Hematopoietic multipotent progenitor cell treated with erythropoietin and hydrocortisone succinate and interleukin-3 and kit ligand, for 15 days (in vitro differentiated cells): ENCODE data around the gene NME9.
"Not testable (repeated sequence)": the region's sequence is repeated elsewhere in the genome, so short reads cannot be mapped to it uniquely, and the experiment has no call there.

Experiments used
- DNase-seq: peaks from one replicate; pipeline ENCODE4 v3.0.0-alpha.2; 2015; ENCODE audit warnings: low spot score

The NME9 gene

GRCh38 chr3:138329127-138329983, at the start of gene NME9:
Gene NME9 (minus strand): TSS chr3:138329851. CDS start chr3:138329335, 516 bp downstream.
- DNase-seq = peak; percentile 77

- DNase-seq = no peak
Observed at GRCh38 chr3:138378990-138379389, 49.3 kb upstream of the NME9 start.

- DNase-seq = no peak
Observed at GRCh38 chr3:138378331-138378730, 48.7 kb upstream of the NME9 start.

GRCh38 chr3:138377804-138378203, 48.2 kb upstream of the NME9 start:
- no peak for DNase-seq

- DNase-seq = not testable (repeated sequence)
Observed at GRCh38 chr3:138377212-138377611, 47.6 kb upstream of the NME9 start.

GRCh38 chr3:138376663-138377062, 47.0 kb upstream of the NME9 start:
- DNase-seq = no peak

GRCh38 chr3:138375447-138375846, 45.8 kb upstream of the NME9 start:
- DNase-seq = no peak

- no peak for DNase-seq
Observed at GRCh38 chr3:138374573-138375134, 45.0 kb upstream of the NME9 start.

- DNase-seq = no peak
Observed at GRCh38 chr3:138373736-138374094, 44.1 kb upstream of the NME9 start.

- DNase-seq = no peak
Observed at GRCh38 chr3:138373087-138373735, 43.6 kb upstream of the NME9 start.

- no peak for DNase-seq
Observed at GRCh38 chr3:138371070-138371965, 41.7 kb upstream of the NME9 start.

- no peak for DNase-seq
Observed at GRCh38 chr3:138370321-138370720, 40.7 kb upstream of the NME9 start.

GRCh38 chr3:138369151-138369900, 39.7 kb upstream of the NME9 start:
- DNase-seq = no peak

GRCh38 chr3:138367911-138368310, 38.3 kb upstream of the NME9 start:
- DNase-seq = no peak

GRCh38 chr3:138367326-138367850, 37.7 kb upstream of the NME9 start:
- no peak for DNase-seq

- DNase-seq = no peak
Observed at GRCh38 chr3:138366006-138366759, 36.5 kb upstream of the NME9 start.

GRCh38 chr3:138365253-138365555, 35.6 kb upstream of the NME9 start:
- no peak for DNase-seq

GRCh38 chr3:138364356-138365252, 35.0 kb upstream of the NME9 start:
- no peak for DNase-seq

- no peak for DNase-seq
Observed at GRCh38 chr3:138363322-138363721, 33.7 kb upstream of the NME9 start.

GRCh38 chr3:138362538-138362937, 32.9 kb upstream of the NME9 start:
- DNase-seq = no peak
